Erythroblast (primary cell): ENCODE results near the gene ATP2B3.

ENCODE experiments used
- GATA1 ChIP-seq: IDR thresholded peaks from 2 replicates; pipeline ENCODE4 v1.6.1; 2011; ENCODE audit warnings: low read depth, mild to moderate bottlenecking, control low read depth, low read length, moderate library complexity
- POLR2A ChIP-seq: IDR thresholded peaks from 2 replicates; pipeline ENCODE4 v1.6.1; 2011; ENCODE audit warnings: mild to moderate bottlenecking, low read length

DNA sequence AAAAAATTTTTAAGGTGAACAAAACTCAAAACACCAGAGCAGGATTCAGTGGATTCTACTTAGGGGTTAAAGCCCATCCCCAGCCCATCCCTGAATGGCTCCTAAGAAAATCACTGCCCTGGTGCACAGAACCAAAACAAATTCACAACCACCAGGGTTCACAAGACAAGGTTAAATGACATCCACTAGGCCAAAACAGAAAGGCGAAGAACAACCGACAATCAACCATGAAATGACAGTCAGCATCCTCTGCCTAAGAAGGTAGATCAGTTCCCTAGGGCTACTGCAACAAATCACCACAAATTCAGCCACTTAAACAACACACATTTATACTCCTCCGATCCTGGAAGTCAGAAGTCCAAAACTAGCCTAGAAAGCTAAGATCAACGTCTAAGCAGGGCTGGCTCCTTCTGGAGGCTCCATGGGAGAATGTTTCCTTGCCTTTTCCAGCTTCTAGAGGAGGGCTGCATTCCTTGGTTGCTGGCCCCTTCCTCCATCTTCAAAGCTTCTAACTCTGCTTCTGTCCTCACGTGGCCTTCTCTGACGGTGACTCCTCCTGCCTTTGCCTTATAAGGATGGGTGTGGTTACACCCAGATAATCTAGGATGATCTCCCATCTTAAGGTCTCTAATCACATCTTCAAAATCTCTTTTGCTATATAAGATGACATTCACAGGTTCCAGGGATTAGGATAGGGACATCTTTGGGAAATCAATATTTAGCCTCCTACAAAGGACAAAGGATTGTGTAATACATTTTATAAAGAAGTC, 79.7 kb downstream of the ATP2B3 start:
- TF ChIP-seq POLR2A (no peak), GATA1 (no peak)
